ENCODE measurements around the gene ENOSF1.

DNA sequence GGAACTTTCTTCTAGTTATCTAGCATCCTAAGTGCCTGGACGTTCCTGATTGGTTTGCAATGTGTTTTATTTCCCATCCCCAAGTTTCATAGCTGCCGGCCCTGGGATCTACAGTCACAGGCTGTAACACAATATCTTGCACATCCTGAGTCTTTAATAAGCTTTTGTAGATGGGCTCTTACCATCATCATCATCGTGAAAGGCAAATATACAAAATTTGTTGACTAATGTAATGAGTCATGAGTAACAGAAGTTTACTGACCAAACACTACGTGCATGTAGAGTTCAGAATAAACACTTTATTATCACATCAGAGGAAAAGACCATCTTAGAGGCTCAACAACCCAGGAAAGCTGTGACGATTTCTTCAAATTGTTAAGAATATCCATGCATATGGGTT lies 63.1 kb downstream of the ENOSF1 start:
- TF ChIP-seq, protein P1, sequence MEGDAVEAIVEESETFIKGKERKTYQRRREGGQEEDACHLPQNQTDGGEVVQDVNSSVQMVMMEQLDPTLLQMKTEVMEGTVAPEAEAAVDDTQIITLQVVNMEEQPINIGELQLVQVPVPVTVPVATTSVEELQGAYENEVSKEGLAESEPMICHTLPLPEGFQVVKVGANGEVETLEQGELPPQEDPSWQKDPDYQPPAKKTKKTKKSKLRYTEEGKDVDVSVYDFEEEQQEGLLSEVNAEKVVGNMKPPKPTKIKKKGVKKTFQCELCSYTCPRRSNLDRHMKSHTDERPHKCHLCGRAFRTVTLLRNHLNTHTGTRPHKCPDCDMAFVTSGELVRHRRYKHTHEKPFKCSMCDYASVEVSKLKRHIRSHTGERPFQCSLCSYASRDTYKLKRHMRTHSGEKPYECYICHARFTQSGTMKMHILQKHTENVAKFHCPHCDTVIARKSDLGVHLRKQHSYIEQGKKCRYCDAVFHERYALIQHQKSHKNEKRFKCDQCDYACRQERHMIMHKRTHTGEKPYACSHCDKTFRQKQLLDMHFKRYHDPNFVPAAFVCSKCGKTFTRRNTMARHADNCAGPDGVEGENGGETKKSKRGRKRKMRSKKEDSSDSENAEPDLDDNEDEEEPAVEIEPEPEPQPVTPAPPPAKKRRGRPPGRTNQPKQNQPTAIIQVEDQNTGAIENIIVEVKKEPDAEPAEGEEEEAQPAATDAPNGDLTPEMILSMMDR (IDR thresholded peaks at IDR 0.05) = no peak
- no peak for TF ChIP-seq POLR2A (IDR thresholded peaks at IDR 0.05)

All from transverse colon (tissue), 3 donors.